Endothelial cell (in vitro differentiated cells): ENCODE results near the gene UTRN. TPM values are rescaled to one million over a fixed set of nuclear protein-coding genes. Genes with fewer than 3 reads are reported as not detected.

Experiments used
- DNase-seq: peaks from one replicate; pipeline ENCODE4 v3.0.0; 2021; ENCODE audit warnings: low spot score
- H3K27ac Mint-ChIP-seq: one replicate; pipeline ENCODE4 v1.8.0; 2021; ENCODE audit warnings: mixed read lengths, inconsistent platforms; ENCODE audit not compliant: unreplicated experiment
- H3K27me3 Mint-ChIP-seq: one replicate; pipeline ENCODE4 v1.8.0; 2021; ENCODE audit warnings: mild to moderate bottlenecking, moderate library complexity, mixed read lengths, inconsistent platforms; ENCODE audit not compliant: unreplicated experiment
- H3K36me3 Mint-ChIP-seq: one replicate; pipeline ENCODE4 v1.8.0; 2021; ENCODE audit warnings: mild to moderate bottlenecking, low read depth, mixed read lengths, inconsistent platforms; ENCODE audit not compliant: unreplicated experiment
- H3K4me1 Mint-ChIP-seq: one replicate; pipeline ENCODE4 v1.8.0; 2021; ENCODE audit warnings: mild to moderate bottlenecking, mixed read lengths, inconsistent platforms; ENCODE audit not compliant: unreplicated experiment
- H3K4me3 Mint-ChIP-seq: one replicate; pipeline ENCODE4 v1.8.0; 2021; ENCODE audit warnings: mild to moderate bottlenecking, mixed read lengths, inconsistent platforms; ENCODE audit not compliant: unreplicated experiment
- H3K9me3 Mint-ChIP-seq: one replicate; pipeline ENCODE4 v1.8.0; 2021; ENCODE audit warnings: mixed read lengths, inconsistent platforms; ENCODE audit not compliant: unreplicated experiment
- CTCF ChIP-seq: fragments of 200-600 bp; sonication (generic); IDR thresholded peaks from one replicate; pipeline ENCODE4 v1.5.0; 2021; ENCODE audit warnings: antibody characterized with exemption; ENCODE audit not compliant: unreplicated experiment
- total RNA-seq: library from RNA; stranded (reverse); fragmentation: NEBNext Ultra II Directional; extraction: Animal tissue kit (Norgen Biotek cat#: 25700); gene quantifications from one replicate; pipeline ENCODE4 v1.2.1, GENCODE V29; 2021; ENCODE audit not compliant: unreplicated experiment

The UTRN gene
- total RNA-seq, 1 donor from 2014 or later: 164 TPM

- no peak for DNase-seq
- no peaks in the 10 kb centered on the region for H3K36me3 Mint-ChIP-seq
- H3K4me1 Mint-ChIP-seq: peaks cover 2% of the 10 kb centered on the region
- no peak overlapping the region for H3K4me3 Mint-ChIP-seq
- TF ChIP-seq CTCF: no peak
- no peaks in the 10 kb centered on the region for H3K9me3 Mint-ChIP-seq
- H3K27me3 Mint-ChIP-seq: no peaks in the 10 kb centered on the region
- H3K27ac Mint-ChIP-seq: no peak overlapping the region
Observed at GRCh38 chr6:144248476-144249301, 36.4 kb upstream of the UTRN start.

GRCh38 chr6:144250276-144250675, 34.9 kb upstream of the UTRN start:
- no peak for TF ChIP-seq CTCF
- Mint-ChIP-seq H3K4me3 (no peak overlapping the region), H3K4me1 (peaks cover 2% of the 10 kb centered on the region), H3K36me3 (no peaks in the 10 kb centered on the region), H3K27me3 (no peaks in the 10 kb centered on the region), H3K27ac (no peak overlapping the region), H3K9me3 (no peaks in the 10 kb centered on the region)
- no peak for DNase-seq

- Mint-ChIP-seq H3K4me3 (no peak overlapping the region), H3K27ac (no peak overlapping the region), H3K36me3 (no peaks in the 10 kb centered on the region), H3K9me3 (no peaks in the 10 kb centered on the region), H3K27me3 (no peaks in the 10 kb centered on the region), H3K4me1 (peaks cover 2% of the 10 kb centered on the region)
- TF ChIP-seq CTCF: no peak
- no peak for DNase-seq
Observed at GRCh38 chr6:144252259-144252658, 32.9 kb upstream of the UTRN start.

GRCh38 chr6:144259986-144260385, 25.1 kb upstream of the UTRN start:
- no peaks in the 10 kb centered on the region for H3K36me3 Mint-ChIP-seq
- no peaks in the 10 kb centered on the region for H3K27me3 Mint-ChIP-seq
- H3K4me3 Mint-ChIP-seq: no peak overlapping the region
- H3K27ac Mint-ChIP-seq: no peak overlapping the region
- no peak for DNase-seq
- H3K4me1 Mint-ChIP-seq: peaks cover 9% of the 10 kb centered on the region
- no peak for TF ChIP-seq CTCF
- no peaks in the 10 kb centered on the region for H3K9me3 Mint-ChIP-seq
